CD14-positive monocyte (primary cell): Measurements from ENCODE around the gene TPP2. TPM values are rescaled to one million over a fixed set of nuclear protein-coding genes. Genes with fewer than 3 reads are reported as not detected.

Experiments used
- DNase-seq, 3 donors: peaks; one replicate each; pipeline ENCODE4 v3.0.0-alpha.2; 2011 to 2022
- H2AFZ ChIP-seq: 2 replicates; pipeline ENCODE4 v1.6.0; 2012; ENCODE audit warnings: mild to moderate bottlenecking, low read depth, low read length, inconsistent platforms; ENCODE audit not compliant: insufficient read depth, poor library complexity, severe bottlenecking
- H3K27ac ChIP-seq, 2 donors: 1 replicate in 1 of 2; 2 replicates in 1 of 2; pipeline ENCODE4 v1.5.1; 2012 to 2013; ENCODE audit warnings: low read length in 2 of 2, control low read depth in 1 of 2, inconsistent platforms in 1 of 2, low read depth in 1 of 2, mild to moderate bottlenecking in 1 of 2
- H3K27me3 ChIP-seq, 2 donors: one replicate each; pipeline versions ENCODE4 v1.6.0 to v1.6.1; 2011 to 2013; ENCODE audit warnings: low read length in 2 of 2; ENCODE audit not compliant: control insufficient read depth in 2 of 2, insufficient read depth in 2 of 2
- H3K36me3 ChIP-seq, 2 donors: replicated peaks in 1 of 2; 1 replicate in 1 of 2; 2 replicates in 1 of 2; pipeline versions ENCODE4 v1.5.1 to v1.6.1; 2012 to 2013; ENCODE audit warnings: low read length in 2 of 2, control low read depth in 1 of 2, inconsistent platforms in 1 of 2, mild to moderate bottlenecking in 1 of 2; ENCODE audit not compliant: insufficient read depth in 2 of 2, control insufficient read depth in 1 of 2
- H3K4me1 ChIP-seq, 2 donors: 1 replicate in 1 of 2; 2 replicates in 1 of 2; pipeline versions ENCODE4 v1.5.1 to v1.6.1; 2012 to 2013; ENCODE audit warnings: low read length in 2 of 2, control low read depth in 1 of 2, inconsistent platforms in 1 of 2, mild to moderate bottlenecking in 1 of 2, moderate library complexity in 1 of 2; ENCODE audit not compliant: insufficient read depth in 2 of 2, control insufficient read depth in 1 of 2
- H3K4me2 ChIP-seq: replicated peaks from 2 replicates; pipeline ENCODE3; 2012; ENCODE audit warnings: low read length, moderate library complexity, mild to moderate bottlenecking; ENCODE audit not compliant: poor library complexity, severe bottlenecking; ENCODE audit errors: extremely low read depth
- H3K4me3 ChIP-seq, 3 experiments: fragments of 200-600 bp in 1 of 3; sonication (generic) in 1 of 3; replicated peaks in 1 of 3; 1 replicate in 2 of 3; 2 replicates in 1 of 3; pipeline ENCODE4 v1.5.1; 2011 to 2013; ENCODE audit warnings: low read length in 3 of 3, mild to moderate bottlenecking in 3 of 3, control low read depth in 2 of 3, low read depth in 2 of 3, inconsistent platforms in 1 of 3, moderate library complexity in 1 of 3
- H3K79me2 ChIP-seq: 2 replicates; pipeline ENCODE4 v1.6.0; 2012; ENCODE audit warnings: mild to moderate bottlenecking, control low read depth, inconsistent platforms, low read length, moderate library complexity; ENCODE audit not compliant: insufficient read depth
- H3K9ac ChIP-seq: 2 replicates; pipeline ENCODE4 v1.6.0; 2017; ENCODE audit warnings: low read length, mild to moderate bottlenecking; ENCODE audit not compliant: insufficient read depth, poor library complexity, severe bottlenecking
- H3K9me3 ChIP-seq, 2 donors: replicated peaks in 1 of 2; 1 replicate in 1 of 2; 2 replicates in 1 of 2; pipeline versions ENCODE4 v1.5.1 to v1.6.1; 2012 to 2013; ENCODE audit warnings: low read length in 2 of 2, control low read depth in 1 of 2; ENCODE audit not compliant: control insufficient read depth in 1 of 2, insufficient read depth in 1 of 2
- H4K20me1 ChIP-seq: 2 replicates; pipeline ENCODE4 v1.6.0; 2012; ENCODE audit warnings: mild to moderate bottlenecking, low read length, control low read depth, moderate library complexity; ENCODE audit not compliant: insufficient read depth
- H3K27ac Mint-ChIP-seq, 7 donors: one replicate each; pipeline ENCODE4 v1.8.0; 2020; ENCODE audit warnings: mild to moderate bottlenecking in 7 of 7, mixed read lengths in 7 of 7, moderate library complexity in 6 of 7, inconsistent platforms in 2 of 7
- H3K27me3 Mint-ChIP-seq, 3 donors: one replicate each; pipeline ENCODE4 v1.8.0; 2021 to 2022; ENCODE audit warnings: low read depth in 3 of 3, mild to moderate bottlenecking in 3 of 3, mixed read lengths in 3 of 3, moderate library complexity in 3 of 3, inconsistent platforms in 1 of 3
- H3K36me3 Mint-ChIP-seq, 2 donors: one replicate each; pipeline ENCODE4 v1.8.0; 2020; ENCODE audit warnings: mixed read lengths in 2 of 2, inconsistent platforms in 1 of 2, mild to moderate bottlenecking in 1 of 2
- H3K4me1 Mint-ChIP-seq: one replicate; pipeline ENCODE4 v1.8.0; 2020; ENCODE audit warnings: mild to moderate bottlenecking, mixed read lengths
- H3K4me3 Mint-ChIP-seq, 2 donors: one replicate each; pipeline ENCODE4 v1.8.0; 2020; ENCODE audit warnings: mild to moderate bottlenecking in 2 of 2, mixed read lengths in 2 of 2, moderate library complexity in 1 of 2
- H3K9me3 Mint-ChIP-seq, 7 donors: one replicate each; pipeline ENCODE4 v1.8.0; 2020 to 2022; ENCODE audit warnings: mixed read lengths in 7 of 7, mild to moderate bottlenecking in 6 of 7, moderate library complexity in 6 of 7, inconsistent platforms in 2 of 7
- CTCF ChIP-seq: fragments of 200-600 bp; IDR thresholded peaks from one replicate; pipeline ENCODE4 v1.8.0; 2022; ENCODE audit warnings: antibody characterized with exemption, mild to moderate bottlenecking
- WGBS: methylation state at CpG from one replicate; pipeline ENCODE4 v1.1.5; 2013; ENCODE audit warnings: missing lambda C conversion rate; ENCODE audit not compliant: insufficient coverage; 5-methylcytosine and 5-hydroxymethylcytosine counted together
- intact Hi-C, 2 donors: fragments of 100-400 bp; cut with micrococcal nuclease; formaldehyde crosslinking; loops; one replicate each; pipeline versions ENCODE4 v1.15.0 to v1.15.1; 2023
- polyA plus RNA-seq, 3 donors: library from polyadenylated mRNA; depleted of rRNA in 1 of 3; unstranded in 2 of 3; stranded (reverse) in 1 of 3; fragments of 300-500 nt in 2 of 3; fragments of >200 nt in 1 of 3; fragmentation: Illumina TruSeq in 2 of 3; gene quantifications; 1 replicate in 2 of 3; 2 replicates in 1 of 3; pipeline ENCODE4 v1.2.3, GENCODE V29; 2012 to 2021

TPP2 gene
- polyA plus RNA-seq, 3 donors, result 18.0 to 39.7 (median 26.0) TPM

- H3K4me2 ChIP-seq, result no peak overlapping the region
- Mint-ChIP-seq H3K27ac (no peak overlapping the region), H3K9me3 (no peaks in the 10 kb centered on the region), H3K36me3 (peaks cover 85 to 90% of the 10 kb centered on the region in 2 donors), H3K27me3 (no peaks in the 10 kb centered on the region), H3K4me1 (no peaks in the 10 kb centered on the region), H3K4me3 (no peak overlapping the region)
- intact Hi-C loops, result no loop called here
- H3K36me3 ChIP-seq, result peaks cover 97 to 100% of the 10 kb centered on the region in 2 donors
- no CpG with 5 or more reads among the region's 1 CpG for WGBS
- H3K27me3 ChIP-seq, result no peaks in the 10 kb centered on the region
- no peak overlapping the region for H3K27ac ChIP-seq
- no peaks in the 10 kb centered on the region for H3K79me2 ChIP-seq
- TF ChIP-seq CTCF, result no peak
- H3K4me1 ChIP-seq, result no peaks in the 10 kb centered on the region
- no peaks in the 10 kb centered on the region for H4K20me1 ChIP-seq
- H3K9me3 ChIP-seq, result no peaks in the 10 kb centered on the region
- no peak overlapping the region for H3K9ac ChIP-seq
- no peak for DNase-seq
- H3K4me3 ChIP-seq, result no peak overlapping the region
- no peak overlapping the region for H2AFZ ChIP-seq
These were observed 46.9 kb downstream of the TPP2 start for GRCh38 chr13:102643656-102644055.

GRCh38 chr13:102645701-102646100 is 48.9 kb downstream of the TPP2 start:
- Histone ChIP-seq H3K27me3 (no peaks in the 10 kb centered on the region), H3K79me2 (no peaks in the 10 kb centered on the region), H2AFZ (no peak overlapping the region), H3K9me3 (no peaks in the 10 kb centered on the region), H3K4me3 (no peak overlapping the region), H4K20me1 (no peaks in the 10 kb centered on the region), H3K36me3 (peaks cover 98 to 100% of the 10 kb centered on the region in 2 donors), H3K4me1 (no peaks in the 10 kb centered on the region), H3K4me2 (no peak overlapping the region), H3K9ac (no peak overlapping the region), H3K27ac (no peak overlapping the region)
- intact Hi-C loops, result no loop called here
- 100% methylated on average over 1 of the region's 1 CpG for WGBS
- no peak for TF ChIP-seq CTCF
- Mint-ChIP-seq H3K36me3 (peaks cover 83 to 91% of the 10 kb centered on the region in 2 donors), H3K9me3 (no peaks in the 10 kb centered on the region), H3K4me1 (no peaks in the 10 kb centered on the region), H3K27ac (peak overlapping the region in 3 of 7 donors; percentile 27 to 68 (median 42)), H3K4me3 (no peak overlapping the region), H3K27me3 (no peaks in the 10 kb centered on the region)
- no peak for DNase-seq
